ENCODE measurements around the gene SLC35E3.

SLC35E3 gene

GRCh38 chr12:68771223-68771925, 25.4 kb downstream of the SLC35E3 start:
- no peak for DNase-seq (ENCODE audit: low read depth)

GRCh38 chr12:68772714-68773113, 26.7 kb downstream of the SLC35E3 start:
- DNase-seq (ENCODE audit: low read depth) = no peak

- DNase-seq (ENCODE audit: low read depth) = peak; percentile 10
Observed at GRCh38 chr12:68773582-68773981, 27.6 kb downstream of the SLC35E3 start.

- DNase-seq (ENCODE audit: low read depth) = no peak
Observed at GRCh38 chr12:68775121-68775630, 29.2 kb downstream of the SLC35E3 start.

- no peak for DNase-seq (ENCODE audit: low read depth)
Observed at GRCh38 chr12:68776976-68777610, 31.1 kb downstream of the SLC35E3 start.

- DNase-seq (ENCODE audit: low read depth) = no peak
Observed at GRCh38 chr12:68779280-68779679, 33.3 kb downstream of the SLC35E3 start.

- no peak for DNase-seq (ENCODE audit: low read depth)
Observed at GRCh38 chr12:68780731-68781130, 34.8 kb downstream of the SLC35E3 start.

GRCh38 chr12:68781728-68782127, 35.8 kb downstream of the SLC35E3 start:
- DNase-seq (ENCODE audit: low read depth) = no peak

GRCh38 chr12:68784015-68784414, 38.0 kb downstream of the SLC35E3 start:
- DNase-seq (ENCODE audit: low read depth) = no peak

GRCh38 chr12:68785358-68785757, 39.4 kb downstream of the SLC35E3 start:
- no peak for DNase-seq (ENCODE audit: low read depth)

- no peak for DNase-seq (ENCODE audit: low read depth)
Observed at GRCh38 chr12:68785823-68786222, 39.8 kb downstream of the SLC35E3 start.

- no peak for DNase-seq (ENCODE audit: low read depth)
Observed at GRCh38 chr12:68786929-68787328, 41.0 kb downstream of the SLC35E3 start.

- DNase-seq (ENCODE audit: low read depth) = no peak
Observed at GRCh38 chr12:68788554-68789143, 42.7 kb downstream of the SLC35E3 start.

- no peak for DNase-seq (ENCODE audit: low read depth)
Observed at GRCh38 chr12:68789144-68789878, 43.3 kb downstream of the SLC35E3 start.

- DNase-seq (ENCODE audit: low read depth) = no peak
Observed at GRCh38 chr12:68790081-68790951, 44.3 kb downstream of the SLC35E3 start.

GRCh38 chr12:68790952-68791234, 44.9 kb downstream of the SLC35E3 start:
- DNase-seq (ENCODE audit: low read depth) = no peak

GRCh38 chr12:68791897-68792481, 46.0 kb downstream of the SLC35E3 start:
- DNase-seq (ENCODE audit: low read depth) = no peak

- no peak for DNase-seq (ENCODE audit: low read depth)
Observed at GRCh38 chr12:68792952-68793351, 47.0 kb downstream of the SLC35E3 start.

- DNase-seq (ENCODE audit: low read depth) = no peak
Observed at GRCh38 chr12:68793436-68793835, 47.5 kb downstream of the SLC35E3 start.

GRCh38 chr12:68793975-68794652, 48.1 kb downstream of the SLC35E3 start:
- DNase-seq (ENCODE audit: low read depth) = no peak

Measured in stromal cell of bone marrow (primary cell).